Parathyroid adenoma (tissue), 2 donors: ENCODE measurements around the gene CELSR1.

Experiments used
- H2AFZ ChIP-seq: fragments of 300-600 bp; sonication (generic); one replicate; pipeline ENCODE4 v1.7.0; 2017; ENCODE audit warnings: antibody characterized with exemption, mild to moderate bottlenecking
- H3K27ac ChIP-seq: fragments of 300-600 bp; sonication (generic); one replicate; pipeline ENCODE4 v1.7.0; 2017
- H3K27me3 ChIP-seq: fragments of 300-600 bp; sonication (generic); one replicate; pipeline ENCODE4 v1.7.0; 2017; ENCODE audit warnings: low read length; ENCODE audit not compliant: control insufficient read depth, insufficient read depth
- H3K36me3 ChIP-seq: fragments of 300-600 bp; sonication (generic); one replicate; pipeline ENCODE4 v1.7.0; 2017; ENCODE audit warnings: low read length; ENCODE audit not compliant: control insufficient read depth, insufficient read depth
- H3K4me1 ChIP-seq: fragments of 300-600 bp; sonication (generic); one replicate; pipeline ENCODE4 v1.7.0; 2017; ENCODE audit warnings: control low read depth
- H3K4me2 ChIP-seq: fragments of 300-600 bp; sonication (generic); one replicate; pipeline ENCODE4 v1.7.0; 2017; ENCODE audit warnings: low read length
- H3K4me3 ChIP-seq: fragments of 300-600 bp; sonication (generic); one replicate; pipeline ENCODE4 v1.7.0; 2017; ENCODE audit warnings: low read depth, low read length
- H3K79me2 ChIP-seq: fragments of 300-600 bp; sonication (generic); one replicate; pipeline ENCODE4 v1.7.0; 2017; ENCODE audit warnings: control low read depth
- H3K9ac ChIP-seq: fragments of 300-600 bp; sonication (generic); one replicate; pipeline ENCODE4 v1.7.0; 2017; ENCODE audit warnings: mild to moderate bottlenecking
- H3K9me3 ChIP-seq: fragments of 300-600 bp; sonication (generic); one replicate; pipeline ENCODE4 v1.7.0; 2017; ENCODE audit warnings: low read length; ENCODE audit not compliant: control insufficient read depth
- TF ChIP-seq, protein P1 (sequence below): fragments of 300-600 bp; sonication (generic); IDR thresholded peaks from one replicate; pipeline ENCODE4 v1.7.0; 2017; ENCODE audit warnings: antibody characterized with exemption, mild to moderate bottlenecking
- donor health status: primary hyperparathyroidism.

The CELSR1 gene

DNA sequence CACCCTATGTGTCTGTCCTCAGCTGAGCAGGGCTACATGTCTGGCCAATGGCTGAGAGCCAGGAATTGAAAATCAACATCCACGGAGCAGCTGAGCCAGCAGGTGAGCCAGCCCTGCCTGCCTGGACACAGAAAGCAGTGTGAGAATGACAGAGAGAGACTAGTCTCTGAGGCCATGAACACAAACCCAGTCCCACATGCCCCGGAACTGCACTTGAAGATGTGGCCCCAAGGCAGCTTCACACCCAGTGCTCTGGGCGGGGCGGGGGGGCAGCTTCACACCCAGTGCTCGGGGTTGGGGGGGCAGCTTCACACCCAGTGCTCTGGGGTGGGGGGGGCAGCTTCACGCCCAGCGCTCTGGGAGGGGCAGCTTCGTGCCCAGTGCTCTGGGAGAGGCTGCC is 164.3 kb downstream of the CELSR1 start:
- no peak overlapping the region for H3K27ac ChIP-seq
- H3K79me2 ChIP-seq, result no peaks in the 10 kb centered on the region

GRCh38 chr22:46372686-46373085 is 164.7 kb downstream of the CELSR1 start:
- no peaks in the 10 kb centered on the region for H3K27me3 ChIP-seq
- no peaks in the 10 kb centered on the region for H3K79me2 ChIP-seq
- no peaks in the 10 kb centered on the region for H3K9me3 ChIP-seq
- H3K4me3 ChIP-seq, result no peak overlapping the region
- H3K27ac ChIP-seq, result no peak overlapping the region
- no peaks in the 10 kb centered on the region for H3K36me3 ChIP-seq
- no peak overlapping the region for H3K4me2 ChIP-seq
- H3K9ac ChIP-seq, result no peak overlapping the region
- no peak overlapping the region for H2AFZ ChIP-seq
- TF ChIP-seq, protein P1, sequence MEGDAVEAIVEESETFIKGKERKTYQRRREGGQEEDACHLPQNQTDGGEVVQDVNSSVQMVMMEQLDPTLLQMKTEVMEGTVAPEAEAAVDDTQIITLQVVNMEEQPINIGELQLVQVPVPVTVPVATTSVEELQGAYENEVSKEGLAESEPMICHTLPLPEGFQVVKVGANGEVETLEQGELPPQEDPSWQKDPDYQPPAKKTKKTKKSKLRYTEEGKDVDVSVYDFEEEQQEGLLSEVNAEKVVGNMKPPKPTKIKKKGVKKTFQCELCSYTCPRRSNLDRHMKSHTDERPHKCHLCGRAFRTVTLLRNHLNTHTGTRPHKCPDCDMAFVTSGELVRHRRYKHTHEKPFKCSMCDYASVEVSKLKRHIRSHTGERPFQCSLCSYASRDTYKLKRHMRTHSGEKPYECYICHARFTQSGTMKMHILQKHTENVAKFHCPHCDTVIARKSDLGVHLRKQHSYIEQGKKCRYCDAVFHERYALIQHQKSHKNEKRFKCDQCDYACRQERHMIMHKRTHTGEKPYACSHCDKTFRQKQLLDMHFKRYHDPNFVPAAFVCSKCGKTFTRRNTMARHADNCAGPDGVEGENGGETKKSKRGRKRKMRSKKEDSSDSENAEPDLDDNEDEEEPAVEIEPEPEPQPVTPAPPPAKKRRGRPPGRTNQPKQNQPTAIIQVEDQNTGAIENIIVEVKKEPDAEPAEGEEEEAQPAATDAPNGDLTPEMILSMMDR, result no peak
- H3K4me1 ChIP-seq, result no peaks in the 10 kb centered on the region

More for the DNA sequence above, 164.3 kb downstream of the CELSR1 start:
- Histone ChIP-seq H3K4me1 (no peaks in the 10 kb centered on the region), H3K36me3 (no peaks in the 10 kb centered on the region), H3K9ac (no peak overlapping the region), H3K4me2 (no peak overlapping the region), H3K4me3 (no peak overlapping the region), H3K9me3 (no peaks in the 10 kb centered on the region), H3K27me3 (no peaks in the 10 kb centered on the region), H2AFZ (no peak overlapping the region)
- TF ChIP-seq, protein P1, result no peak

DNA sequence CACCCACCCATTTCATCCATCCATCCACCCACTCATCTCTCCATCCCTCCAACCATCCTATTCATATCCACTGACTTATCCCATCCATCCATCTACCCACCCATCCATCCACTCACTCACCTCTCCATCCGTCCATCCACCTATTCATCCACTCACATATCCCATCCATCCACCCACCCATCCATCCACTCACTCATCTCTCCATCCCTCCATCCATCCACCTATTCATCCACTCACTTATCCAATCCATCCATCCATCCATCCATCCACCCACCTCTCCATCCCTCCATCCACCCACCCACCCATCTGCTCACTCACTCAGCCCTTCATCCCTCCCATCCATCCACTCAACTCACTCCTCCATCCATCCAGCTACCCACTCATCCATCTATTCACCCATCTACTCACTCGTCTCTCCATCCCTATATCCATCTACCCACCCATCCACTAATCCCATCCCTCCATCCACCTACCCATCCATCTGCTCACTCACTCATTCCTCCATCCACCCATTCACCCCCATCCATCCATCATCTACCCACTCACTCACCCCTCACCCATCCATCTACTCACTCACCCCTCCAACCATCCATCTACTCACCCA is 165.7 kb downstream of the CELSR1 start:
- no peak overlapping the region for H3K4me2 ChIP-seq
- H3K36me3 ChIP-seq, result no peaks in the 10 kb centered on the region
- H3K9me3 ChIP-seq, result no peaks in the 10 kb centered on the region
- H2AFZ ChIP-seq, result no peak overlapping the region
- H3K9ac ChIP-seq, result no peak overlapping the region
- H3K79me2 ChIP-seq, result no peaks in the 10 kb centered on the region
- no peak overlapping the region for H3K27ac ChIP-seq
- H3K27me3 ChIP-seq, result no peaks in the 10 kb centered on the region
- TF ChIP-seq, protein P1, result no peak
- H3K4me3 ChIP-seq, result no peak overlapping the region
- H3K4me1 ChIP-seq, result no peaks in the 10 kb centered on the region

GRCh38 chr22:46370584-46371291 is 166.7 kb downstream of the CELSR1 start:
- no peak overlapping the region for H3K4me3 ChIP-seq
- no peak overlapping the region for H2AFZ ChIP-seq
- H3K4me1 ChIP-seq, result no peaks in the 10 kb centered on the region
- no peaks in the 10 kb centered on the region for H3K27me3 ChIP-seq
- H3K36me3 ChIP-seq, result no peaks in the 10 kb centered on the region
- no peaks in the 10 kb centered on the region for H3K79me2 ChIP-seq
- no peaks in the 10 kb centered on the region for H3K9me3 ChIP-seq
- TF ChIP-seq, protein P1, result no peak
- no peak overlapping the region for H3K27ac ChIP-seq
- no peak overlapping the region for H3K4me2 ChIP-seq
- H3K9ac ChIP-seq, result no peak overlapping the region
